Mesodermal cell (in vitro differentiated cells): ENCODE data around the gene MTA2.
"Not testable (repeated sequence)": the region's sequence is repeated elsewhere in the genome, so short reads cannot be mapped to it uniquely, and the experiment has no call there.

Source experiments
- H3K27ac ChIP-seq: 2 replicates; pipeline ENCODE4 v1.7.0; 2013; ENCODE audit warnings: mild to moderate bottlenecking, low read depth, low read length, moderate library complexity; ENCODE audit not compliant: severe bottlenecking
- H3K36me3 ChIP-seq: 2 replicates; pipeline ENCODE4 v1.7.1; 2013; ENCODE audit warnings: mild to moderate bottlenecking, low read length, moderate library complexity; ENCODE audit not compliant: control insufficient read depth, insufficient read depth
- H3K4me1 ChIP-seq: one replicate; pipeline ENCODE4 v1.7.1; 2013; ENCODE audit warnings: mild to moderate bottlenecking, low read length; ENCODE audit not compliant: insufficient read depth, control insufficient read depth, poor library complexity, severe bottlenecking
- H3K4me3 ChIP-seq: 2 replicates; pipeline ENCODE4 v1.7.0; 2013; ENCODE audit warnings: low read length, control low read depth, mild to moderate bottlenecking; ENCODE audit not compliant: insufficient read depth, poor library complexity, severe bottlenecking; ENCODE audit errors: extremely low read depth
- H3K9me3 ChIP-seq: 2 replicates; pipeline ENCODE4 v1.7.1; 2013; ENCODE audit warnings: mild to moderate bottlenecking, low read length, moderate library complexity; ENCODE audit not compliant: control insufficient read depth
- WGBS, 2 experiments: methylation state at CpG; one replicate each; pipeline ENCODE4 v1.1.5; 2013; ENCODE audit warnings: missing lambda C conversion rate in 2 of 2; ENCODE audit not compliant: insufficient coverage in 2 of 2; 5-methylcytosine and 5-hydroxymethylcytosine counted together

The MTA2 gene

GRCh38 chr11:62553839-62554361 is 47.8 kb downstream of the MTA2 start:
- peak overlapping the region; percentile 12 for H3K4me3 ChIP-seq
- H3K4me1 ChIP-seq: peaks cover 70% of the 10 kb centered on the region
- WGBS, 2 experiments: 81 to 100% methylated on average over 3 to 8 of the region's 8 CpGs

GRCh38 chr11:62553080-62553838 is 48.4 kb downstream of the MTA2 start:
- Histone ChIP-seq H3K4me1 (peaks cover 71% of the 10 kb centered on the region), H3K4me3 (peak overlapping the region; percentile 12)
- WGBS, 2 experiments: 16 to 18% methylated on average over 12 of the region's 15 CpGs

More at GRCh38 chr11:62553839-62554361, 47.8 kb downstream of the MTA2 start:
- Histone ChIP-seq H3K27ac (peak overlapping the region; percentile 98), H3K9me3 (no peaks in the 10 kb centered on the region), H3K36me3 (peaks cover 33% of the 10 kb centered on the region)

GRCh38 chr11:62552485-62553079 is 49.1 kb downstream of the MTA2 start:
- H3K4me3 ChIP-seq: peak overlapping the region; percentile 12
- peak overlapping the region; percentile 98 for H3K27ac ChIP-seq
- H3K36me3 ChIP-seq: peaks cover 20% of the 10 kb centered on the region
- no peaks in the 10 kb centered on the region for H3K9me3 ChIP-seq
- peaks cover 71% of the 10 kb centered on the region for H3K4me1 ChIP-seq
- 62 to 75% methylated on average over 2 to 4 of the region's 4 CpGs for WGBS, 2 experiments

More at GRCh38 chr11:62553080-62553838, 48.4 kb downstream of the MTA2 start:
- H3K36me3 ChIP-seq: peaks cover 26% of the 10 kb centered on the region
- H3K27ac ChIP-seq: peak overlapping the region; percentile 98
- H3K9me3 ChIP-seq: no peaks in the 10 kb centered on the region

- H3K9me3 ChIP-seq, H3K4me3 ChIP-seq, H3K36me3 ChIP-seq, H3K27ac ChIP-seq: not testable (repeated sequence)
- H3K4me1 ChIP-seq: peaks cover 53% of the 10 kb centered on the region
- WGBS, 2 experiments: 90 to 100% methylated on average over 1 to 2 of the region's 2 CpGs
Observed at GRCh38 chr11:62550478-62550877, 51.2 kb downstream of the MTA2 start.

GRCh38 chr11:62548545-62549335 is 52.9 kb downstream of the MTA2 start:
- Histone ChIP-seq H3K4me3 (no peak overlapping the region), H3K27ac (no peak overlapping the region)
- WGBS, 2 experiments: 90 to 91% methylated on average over 11 to 17 of the region's 17 CpGs

GRCh38 chr11:62547691-62548281 is 53.9 kb downstream of the MTA2 start:
- 59 to 67% methylated on average over 6 of the region's 8 CpGs for WGBS, 2 experiments
- Histone ChIP-seq H3K36me3 (peaks cover 3% of the 10 kb centered on the region), H3K4me3 (peak overlapping the region; percentile 96), H3K9me3 (no peaks in the 10 kb centered on the region), H3K27ac (peak overlapping the region; percentile 86), H3K4me1 (peaks cover 40% of the 10 kb centered on the region)

More at GRCh38 chr11:62548545-62549335, 52.9 kb downstream of the MTA2 start:
- H3K36me3 ChIP-seq: peaks cover 3% of the 10 kb centered on the region
- no peaks in the 10 kb centered on the region for H3K9me3 ChIP-seq
- H3K4me1 ChIP-seq: peaks cover 40% of the 10 kb centered on the region

- Histone ChIP-seq H3K27ac (peak overlapping the region; percentile 86), H3K9me3 (no peaks in the 10 kb centered on the region)
Observed at GRCh38 chr11:62546929-62547625, 54.6 kb downstream of the MTA2 start.

GRCh38 chr11:62546244-62546928 is 55.3 kb downstream of the MTA2 start, which contains the start of gene AHNAK:
Gene AHNAK, minus strand, starts transcription at chr11:62546806. Its CDS starts 10,708 bp downstream, at chr11:62536098.
- peaks cover 16% of the 10 kb centered on the region for H3K36me3 ChIP-seq
- H3K4me3 ChIP-seq: peak within 1 kb of the TSS; percentile 96
- peaks cover 41% of the 10 kb centered on the region for H3K4me1 ChIP-seq
- 0 to 1% methylated on average over 32 to 45 of the region's 69 CpGs for WGBS, 2 experiments
- H3K9me3 ChIP-seq: no peaks in the 10 kb centered on the region
- H3K27ac ChIP-seq: peak within 1 kb of the TSS; percentile 86

More at GRCh38 chr11:62546929-62547625, 54.6 kb downstream of the MTA2 start:
- H3K4me1 ChIP-seq: peaks cover 41% of the 10 kb centered on the region
- peak overlapping the region; percentile 96 for H3K4me3 ChIP-seq
- WGBS, 2 experiments: 0 to 1% methylated on average over 27 to 33 of the region's 40 CpGs
- H3K36me3 ChIP-seq: peaks cover 9% of the 10 kb centered on the region

GRCh38 chr11:62545437-62546243 is 56.0 kb downstream of the MTA2 start:
- H3K4me1 ChIP-seq: peaks cover 48% of the 10 kb centered on the region
- peak overlapping the region; percentile 86 for H3K27ac ChIP-seq
- WGBS, 2 experiments: 0% methylated on average over 25 to 41 of the region's 59 CpGs
- H3K4me3 ChIP-seq: peak overlapping the region; percentile 96
- no peaks in the 10 kb centered on the region for H3K9me3 ChIP-seq
- H3K36me3 ChIP-seq: peaks cover 23% of the 10 kb centered on the region
